K562 (cell line): ENCODE measurements around the gene POLR1A. TPM values are rescaled to one million over a fixed set of nuclear protein-coding genes. Genes with fewer than 3 reads are reported as not detected.

Source experiments
- FOXA3 ChIP-seq, 2 experiments: fragments of 450-650 bp in 1 of 2; sonication (generic) in 1 of 2; formaldehyde crosslinking; IDR thresholded peaks in 1 of 2; conservative IDR thresholded peaks in 1 of 2; 2 replicates each; pipeline versions ENCODE4 v1.4.0 to v1.8.0; 2020 to 2022; ENCODE audit warnings: mild to moderate bottlenecking in 2 of 2, missing genetic modification reagents in 1 of 2
- LEF1 ChIP-seq: fragments of 450-650 bp; IDR thresholded peaks from 2 replicates; pipeline ENCODE4 v1.6.1; 2016; ENCODE audit warnings: mild to moderate bottlenecking
- PPARD ChIP-seq: fragments of 250-450 bp; sonication (Bioruptor Pico); IDR thresholded peaks from 2 replicates; pipeline ENCODE4 v1.8.0; 2022; ENCODE audit warnings: inconsistent platforms, mild to moderate bottlenecking, moderate library complexity
- RFX1 ChIP-seq: fragments of 450-650 bp; IDR thresholded peaks from 2 replicates; pipeline ENCODE4 v1.6.1; 2016; ENCODE audit warnings: mild to moderate bottlenecking, moderate library complexity
- TRIM25 ChIP-seq: fragments of 450-650 bp; IDR thresholded peaks from 2 replicates; pipeline ENCODE4 v1.7.0; 2016; ENCODE audit warnings: borderline replicate concordance
- ZBED1 ChIP-seq: IDR thresholded peaks from 2 replicates; pipeline ENCODE4 v1.6.1; 2014
- ZBTB49 ChIP-seq: sonication (generic); formaldehyde crosslinking; IDR thresholded peaks from 2 replicates; pipeline ENCODE4 v1.8.0; 2022; ENCODE audit warnings: missing genetic modification reagents, mild to moderate bottlenecking, borderline replicate concordance
- ZNF311 ChIP-seq: fragments of 250-450 bp; sonication (Bioruptor Pico); IDR thresholded peaks from 2 replicates; pipeline ENCODE4 v1.4.0; 2020; ENCODE audit warnings: mild to moderate bottlenecking, moderate library complexity
- ZNF316 ChIP-seq: fragments of 450-650 bp; IDR thresholded peaks from 2 replicates; pipeline ENCODE4 v1.6.1; 2016
- ZNF324 ChIP-seq: fragments of 250-450 bp; sonication (Bioruptor Pico); IDR thresholded peaks from 2 replicates; pipeline ENCODE4 v1.4.0; 2020; ENCODE audit warnings: mild to moderate bottlenecking
- ZNF583 ChIP-seq: fragments of 250-450 bp; sonication (Bioruptor Pico); IDR thresholded peaks from 2 replicates; pipeline ENCODE4 v1.4.0; 2020
- polyA plus RNA-seq, 8 experiments: library from polyadenylated mRNA; depleted of rRNA in 4 of 8; stranded (reverse) in 5 of 8; unstranded in 3 of 8; fragments of >200 nt; fragmentation: Nextera tagmentation in 2 of 8; fragmentation: Illumina TruSeq in 1 of 8; extraction: Ambion mirVana in 2 of 8; extraction: Trizol in 1 of 8; gene quantifications; 2 replicates each; pipeline versions ENCODE4 v1.2.1 to v1.2.3, GENCODE V29; 2011 to 2014; ENCODE audit warnings: inconsistent platforms in 1 of 8, missing spikeins in 1 of 8
- total RNA-seq, 7 experiments: library from RNA; depleted of rRNA in 6 of 7; stranded (reverse); fragments of >200 nt in 6 of 7; fragmentation: Illumina TruSeq in 2 of 7; extraction: Trizol in 2 of 7; gene quantifications; 2 replicates each; pipeline versions ENCODE4 v1.2.1 to v1.2.3, GENCODE V29; 2011 to 2021; ENCODE audit warnings: low replicate concordance in 1 of 7

The POLR1A gene
- total and polyA plus RNA-seq, 9 of the 15 experiments (the other 6 are each of a cell fraction or from before 2014, with no cell fraction given), result 3.0 to 72.1 (median 21.8) TPM

GRCh38 chr2:86140969-86141392 lies 35.3 kb upstream of the POLR1A start (continued):
- TF ChIP-seq ZNF311 (CRISPR knock-in tag) (no peak), ZBTB49 (no peak), LEF1 (no peak), TRIM25 (no peak), ZNF316 (no peak), ZNF324 (CRISPR knock-in tag) (no peak), ZNF583 (CRISPR knock-in tag) (no peak), PPARD (no peak), FOXA3 (CRISPR knock-in tag; conservative IDR thresholded peaks at IDR 0.05 in 1 of 2, IDR thresholded peaks at IDR 0.05 in 1 of 2) (no peak), RFX1 (no peak), ZBED1 (no peak)
